Central memory CD8-positive, alpha-beta T cell (primary cell): ENCODE results near the gene ERRFI1.
"Not testable (repeated sequence)": the region's sequence is repeated elsewhere in the genome, so short reads cannot be mapped to it uniquely, and the experiment has no call there.

Source experiments
- ATAC-seq: fragments of 150-1000 bp; cut with Tn5 transposase; replicated peaks from 2 replicates; pipeline ENCODE4 v1.10.0; 2022; ENCODE audit warnings: mild to moderate bottlenecking, moderate FRiP score, moderate number of reproducible peaks; ENCODE audit not compliant: poor library complexity, severe bottlenecking; ENCODE audit errors: extremely low read depth
- DNase-seq, 2 donors: peaks; one replicate each; pipeline ENCODE4 v3.0.0; 2021; ENCODE audit warnings: low spot score in 2 of 2
- H3K27ac Mint-ChIP-seq: one replicate; pipeline ENCODE4 v1.8.0; 2022; ENCODE audit warnings: low read depth, mild to moderate bottlenecking, moderate library complexity, mixed read lengths
- H3K27me3 Mint-ChIP-seq: one replicate; pipeline ENCODE4 v1.8.0; 2022; ENCODE audit warnings: mixed read lengths
- H3K36me3 Mint-ChIP-seq: one replicate; pipeline ENCODE4 v1.8.0; 2022; ENCODE audit warnings: mild to moderate bottlenecking, moderate library complexity, mixed read lengths; ENCODE audit not compliant: insufficient read depth
- H3K4me1 Mint-ChIP-seq: one replicate; pipeline ENCODE4 v1.8.0; 2022; ENCODE audit warnings: mixed read lengths
- H3K4me3 Mint-ChIP-seq: one replicate; pipeline ENCODE4 v1.8.0; 2022; ENCODE audit warnings: mild to moderate bottlenecking, moderate library complexity, mixed read lengths
- H3K9me3 Mint-ChIP-seq: one replicate; pipeline ENCODE4 v1.8.0; 2022; ENCODE audit warnings: mixed read lengths

The ERRFI1 gene

DNA sequence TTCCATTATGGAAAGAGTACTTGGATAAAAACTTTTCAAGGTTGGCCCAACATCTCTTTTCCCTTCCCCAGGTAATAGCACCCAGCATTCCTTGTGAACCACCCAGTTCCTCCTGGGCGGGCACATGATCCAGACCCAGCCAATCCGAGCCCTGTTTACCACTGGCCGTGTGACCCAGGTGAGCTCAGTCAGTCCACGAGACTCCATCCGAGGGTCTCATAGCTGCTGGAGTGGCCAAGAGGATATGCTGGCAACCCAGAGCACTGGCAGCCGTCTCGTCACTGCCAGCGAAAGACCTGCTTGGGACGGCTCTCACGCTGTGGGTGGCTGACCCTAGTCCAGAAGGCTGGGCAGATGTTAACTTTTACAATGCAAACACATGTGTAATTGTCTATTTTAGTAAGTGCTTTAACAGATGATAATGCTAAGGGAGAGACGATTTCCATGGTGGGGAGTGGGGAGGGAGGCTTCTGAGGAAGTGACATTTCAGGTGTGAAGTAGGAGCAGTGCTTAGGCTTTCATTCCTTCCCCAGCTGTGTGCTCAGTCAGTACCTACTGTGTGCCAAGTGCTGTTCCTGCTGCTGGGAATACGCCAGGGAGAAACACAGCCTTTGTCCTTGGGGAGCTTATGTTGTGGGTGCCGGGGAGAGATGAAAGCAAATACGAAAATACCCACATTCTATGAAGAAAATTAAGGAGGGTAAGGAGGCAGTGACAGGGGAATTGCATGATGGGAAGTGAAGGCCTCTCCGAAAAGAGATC lies 40.1 kb downstream of the ERRFI1 start:
- Mint-ChIP-seq H3K27ac (peak overlapping the region; percentile 41), H3K4me3 (no peak overlapping the region), H3K27me3 (no peaks in the 10 kb centered on the region)

DNA sequence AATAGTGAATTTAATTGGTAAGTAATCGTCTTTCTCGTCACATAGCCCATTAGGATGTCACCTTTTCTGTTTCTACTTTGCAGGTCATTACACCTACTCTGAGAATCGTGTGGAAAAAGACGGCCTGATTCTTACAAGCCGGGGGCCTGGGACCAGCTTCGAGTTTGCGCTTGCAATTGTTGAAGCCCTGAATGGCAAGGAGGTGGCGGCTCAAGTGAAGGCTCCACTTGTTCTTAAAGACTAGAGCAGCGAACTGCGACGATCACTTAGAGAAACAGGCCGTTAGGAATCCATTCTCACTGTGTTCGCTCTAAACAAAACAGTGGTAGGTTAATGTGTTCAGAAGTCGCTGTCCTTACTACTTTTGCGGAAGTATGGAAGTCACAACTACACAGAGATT lies 41.3 kb downstream of the ERRFI1 start:
- Mint-ChIP-seq H3K36me3 (peaks cover 42% of the 10 kb centered on the region), H3K9me3 (peaks cover 1% of the 10 kb centered on the region)

More for the DNA sequence above, 40.1 kb downstream of the ERRFI1 start:
- ATAC-seq: no peak
- peaks cover 39% of the 10 kb centered on the region for H3K36me3 Mint-ChIP-seq
- H3K9me3 Mint-ChIP-seq: peaks cover 10% of the 10 kb centered on the region
- DNase-seq: no peak
- H3K4me1 Mint-ChIP-seq: peaks cover 14% of the 10 kb centered on the region

DNA sequence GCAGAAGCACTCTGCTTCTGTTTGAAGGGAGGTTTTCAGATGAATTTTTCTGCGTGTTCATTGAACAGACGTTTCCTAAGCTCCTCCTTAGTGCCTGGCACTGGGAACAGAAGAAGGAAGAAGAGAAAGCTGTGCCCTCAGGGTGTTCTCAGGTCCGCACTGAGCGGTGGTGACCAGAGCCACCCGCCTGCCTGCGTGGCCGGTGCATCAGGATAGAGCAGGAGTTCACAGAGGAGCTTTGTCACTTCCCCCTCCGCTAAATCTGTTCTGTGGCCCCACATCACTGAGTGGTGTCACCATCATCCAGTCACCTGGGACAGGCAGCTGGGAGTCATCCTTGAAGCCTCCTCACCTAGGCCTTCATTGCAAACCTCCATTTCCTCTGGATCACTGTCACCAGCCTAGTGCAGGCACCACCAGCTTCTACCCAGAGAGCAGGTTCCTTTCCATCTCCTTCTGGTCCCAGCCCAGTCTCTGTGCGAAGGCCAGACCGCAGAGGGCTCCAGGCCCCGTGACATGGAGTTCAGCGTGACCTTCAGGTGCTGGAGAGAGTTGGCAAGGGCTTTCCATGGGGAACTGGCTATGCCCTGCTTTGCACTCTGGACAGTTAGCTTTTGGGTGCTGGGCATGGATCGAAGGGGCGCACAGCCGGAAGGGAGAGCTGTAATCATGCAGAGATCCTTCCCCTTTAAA lies 42.9 kb downstream of the ERRFI1 start:
- Mint-ChIP-seq H3K36me3 (peaks cover 53% of the 10 kb centered on the region), H3K9me3 (no peaks in the 10 kb centered on the region), H3K27me3 (no peaks in the 10 kb centered on the region), H3K27ac (no peak overlapping the region), H3K4me3 (no peak overlapping the region), H3K4me1 (peaks cover 14% of the 10 kb centered on the region)
- DNase-seq (no peak), ATAC-seq (no peak)

More for the DNA sequence above, 41.3 kb downstream of the ERRFI1 start:
- no peak overlapping the region for H3K27ac Mint-ChIP-seq
- H3K4me3 Mint-ChIP-seq: no peak overlapping the region
- ATAC-seq: no peak
- H3K4me1 Mint-ChIP-seq: peaks cover 14% of the 10 kb centered on the region
- H3K27me3 Mint-ChIP-seq: no peaks in the 10 kb centered on the region
- DNase-seq: no peak

DNA sequence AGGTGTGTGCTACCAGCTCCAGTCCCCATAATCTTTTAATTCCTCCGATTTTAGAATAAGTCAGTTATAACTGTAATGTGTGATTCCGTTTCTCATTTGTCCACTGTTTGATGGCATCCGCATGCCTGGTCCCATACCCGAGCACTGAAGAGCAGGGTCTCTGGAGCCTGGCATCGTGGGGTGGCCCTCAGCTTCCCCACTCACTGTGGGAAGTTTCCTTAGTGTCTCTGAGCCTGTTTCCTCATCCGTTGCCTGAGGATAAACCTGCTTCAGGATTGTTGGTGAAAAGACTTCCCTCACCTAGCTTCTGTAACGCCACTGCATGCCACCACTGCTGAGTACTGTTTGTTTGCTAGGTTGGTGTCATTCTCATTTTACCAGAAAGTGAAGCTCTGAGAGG lies 45.1 kb downstream of the ERRFI1 start:
- Mint-ChIP-seq H3K27ac (no peak overlapping the region), H3K9me3 (no peaks in the 10 kb centered on the region), H3K36me3 (peaks cover 49% of the 10 kb centered on the region), H3K4me1 (peaks cover 14% of the 10 kb centered on the region), H3K4me3 (no peak overlapping the region), H3K27me3 (no peaks in the 10 kb centered on the region)
- DNase-seq (no peak), ATAC-seq (no peak)

DNA sequence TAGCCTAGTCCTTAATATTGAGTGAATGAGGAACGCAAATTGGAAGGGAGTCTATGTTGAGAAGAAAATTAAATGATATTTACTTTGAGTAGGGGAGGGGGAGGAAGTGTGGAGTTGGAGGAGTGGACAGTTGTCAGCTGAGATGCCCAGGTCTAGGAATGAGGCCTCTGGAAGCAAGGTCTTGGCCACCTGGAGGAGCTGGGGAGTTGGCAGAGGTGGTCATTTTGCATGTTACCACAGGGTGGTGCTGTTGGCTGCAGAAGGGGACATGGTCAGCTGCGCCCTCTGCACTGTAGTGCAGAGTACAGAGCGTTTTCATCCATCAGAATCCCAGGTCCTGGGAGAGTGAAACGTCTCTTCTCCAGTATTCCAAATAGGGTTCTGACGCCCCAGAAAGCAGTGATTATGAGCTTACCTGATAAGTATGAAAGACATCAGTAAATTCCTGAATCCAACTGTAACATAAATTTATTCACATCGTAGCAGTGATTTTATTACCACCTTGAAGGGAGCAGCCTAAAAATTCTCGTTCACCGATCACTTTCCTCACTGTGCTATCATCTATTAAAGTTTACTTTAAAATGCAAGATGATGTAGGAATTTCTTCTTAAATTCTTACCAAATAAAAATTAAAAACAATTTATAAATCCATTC lies 50.8 kb downstream of the ERRFI1 start:
- peaks cover 13% of the 10 kb centered on the region for H3K4me1 Mint-ChIP-seq
- no peaks in the 10 kb centered on the region for H3K9me3 Mint-ChIP-seq
- ATAC-seq: no peak
- H3K27me3 Mint-ChIP-seq: no peaks in the 10 kb centered on the region
- peak overlapping the region; percentile 68 for H3K27ac Mint-ChIP-seq
- H3K36me3 Mint-ChIP-seq: peaks cover 57% of the 10 kb centered on the region
- H3K4me3 Mint-ChIP-seq: no peak overlapping the region
- no peak for DNase-seq

DNA sequence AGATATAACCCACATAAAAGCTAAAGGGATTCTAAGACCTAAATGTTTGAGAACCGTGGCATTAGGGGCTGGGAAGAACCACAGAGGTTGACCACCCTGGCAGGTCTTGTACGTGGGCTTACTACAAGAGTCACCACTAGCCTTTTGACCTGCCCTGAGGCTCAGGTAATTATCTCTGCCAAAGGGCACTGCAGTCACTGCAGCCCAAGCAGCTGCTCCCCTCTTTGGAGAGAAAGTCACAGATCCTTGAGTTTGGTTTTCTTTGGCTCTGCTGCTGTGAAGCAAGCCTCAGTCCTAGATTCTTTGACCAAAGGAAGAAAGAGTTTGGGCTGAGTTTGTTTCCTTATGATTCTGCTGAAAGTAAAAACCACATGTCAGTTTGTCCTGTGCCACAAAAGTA lies 53.0 kb downstream of the ERRFI1 start:
- ATAC-seq (no peak), DNase-seq (no peak)
- H3K9me3 Mint-ChIP-seq: no peaks in the 10 kb centered on the region
- no peaks in the 10 kb centered on the region for H3K27me3 Mint-ChIP-seq
- H3K4me1 Mint-ChIP-seq: peaks cover 17% of the 10 kb centered on the region
- no peak overlapping the region for H3K27ac Mint-ChIP-seq
- peaks cover 54% of the 10 kb centered on the region for H3K36me3 Mint-ChIP-seq
- H3K4me3 Mint-ChIP-seq: no peak overlapping the region

DNA sequence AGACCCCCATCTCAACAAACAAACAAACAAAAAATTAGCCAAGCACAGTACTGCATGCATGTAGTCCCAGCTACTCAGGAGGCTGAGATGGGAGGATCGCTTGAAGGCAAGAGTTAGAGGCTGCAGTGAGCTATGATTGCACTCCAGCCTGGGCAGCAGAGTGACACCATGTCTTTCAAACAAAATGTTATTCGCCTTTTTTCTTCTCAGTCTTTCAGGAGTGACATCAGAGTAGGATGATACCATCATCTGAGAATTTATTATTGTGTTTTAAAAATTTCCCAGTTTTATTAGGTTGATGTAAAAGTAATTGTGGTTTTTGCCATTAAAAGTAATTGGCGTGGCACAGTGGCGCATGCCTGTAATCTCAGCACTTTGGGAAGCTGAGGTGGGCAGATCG lies 53.8 kb downstream of the ERRFI1 start:
- H3K9me3 Mint-ChIP-seq: no peaks in the 10 kb centered on the region
- H3K4me3 Mint-ChIP-seq: no peak overlapping the region
- no peaks in the 10 kb centered on the region for H3K27me3 Mint-ChIP-seq
- peaks cover 20% of the 10 kb centered on the region for H3K4me1 Mint-ChIP-seq
- peaks cover 55% of the 10 kb centered on the region for H3K36me3 Mint-ChIP-seq
- ATAC-seq (no peak), DNase-seq (no peak)
- no peak overlapping the region for H3K27ac Mint-ChIP-seq

DNA sequence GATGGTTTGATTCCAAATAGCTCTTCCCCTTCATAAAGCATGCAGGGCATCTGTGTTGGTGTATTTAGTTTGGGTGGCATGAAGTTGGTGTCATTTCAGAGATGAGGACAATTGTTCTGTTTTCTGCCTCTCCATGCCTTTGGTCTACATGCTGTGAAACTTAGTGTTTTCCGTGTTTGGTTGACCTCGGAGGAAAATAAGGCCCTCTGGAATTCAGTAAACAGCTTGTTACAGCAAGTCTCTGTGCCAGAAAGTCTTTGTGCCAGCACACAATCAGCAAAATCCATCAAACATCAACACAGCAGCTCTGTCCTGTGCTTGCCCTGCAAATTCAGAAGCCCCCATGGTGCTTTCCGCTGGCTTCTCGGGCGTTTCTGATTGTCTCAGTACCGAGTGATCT lies 55.1 kb downstream of the ERRFI1 start:
- peaks cover 31% of the 10 kb centered on the region for H3K4me1 Mint-ChIP-seq
- no peaks in the 10 kb centered on the region for H3K27me3 Mint-ChIP-seq
- H3K36me3 Mint-ChIP-seq: peaks cover 64% of the 10 kb centered on the region
- DNase-seq (no peak), ATAC-seq (no peak)
- H3K4me3 Mint-ChIP-seq: no peak overlapping the region
- H3K27ac Mint-ChIP-seq: no peak overlapping the region
- H3K9me3 Mint-ChIP-seq: no peaks in the 10 kb centered on the region

DNA sequence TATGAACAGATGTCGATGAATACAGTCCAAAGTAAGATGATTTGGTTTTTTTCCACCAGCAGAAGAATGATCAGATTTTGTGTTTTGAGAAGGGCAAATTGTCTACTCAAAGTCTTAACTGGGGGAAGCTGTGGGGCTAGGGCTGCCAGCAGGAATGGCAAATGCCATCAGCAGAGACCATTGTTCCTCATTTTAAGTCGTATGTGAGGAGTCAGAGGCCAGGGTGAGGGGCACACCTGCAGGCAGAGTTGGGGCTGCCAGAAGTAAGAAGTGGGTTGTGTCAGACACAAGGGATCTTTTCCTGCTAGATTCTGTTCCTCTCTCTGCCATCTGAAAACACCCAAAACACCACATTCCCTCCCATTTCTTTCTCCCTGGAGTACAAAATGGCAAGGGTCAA lies 55.9 kb downstream of the ERRFI1 start:
- Mint-ChIP-seq H3K36me3 (peaks cover 67% of the 10 kb centered on the region), H3K27me3 (no peaks in the 10 kb centered on the region), H3K9me3 (no peaks in the 10 kb centered on the region), H3K27ac (no peak overlapping the region), H3K4me1 (peaks cover 36% of the 10 kb centered on the region), H3K4me3 (no peak overlapping the region)
- DNase-seq (no peak), ATAC-seq (no peak)

DNA sequence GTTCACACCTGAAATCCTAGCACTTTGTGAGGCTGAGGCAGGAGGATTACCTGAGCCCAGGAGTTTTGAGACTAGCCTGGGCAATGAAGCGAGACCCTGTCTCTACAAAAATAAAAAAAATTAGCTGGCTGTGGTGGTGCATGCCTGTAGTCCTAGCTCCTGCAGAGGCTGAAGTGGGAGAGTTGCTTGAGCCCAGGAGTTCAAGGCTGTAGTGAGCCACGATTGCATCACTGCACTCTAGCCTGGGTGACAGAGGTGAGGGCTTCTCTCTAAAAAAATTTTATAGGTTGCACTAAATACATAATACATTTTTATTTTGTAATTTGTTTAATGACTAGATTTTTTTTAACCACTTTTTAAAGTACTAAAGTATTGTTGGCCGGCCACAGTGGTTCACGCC lies 58.5 kb downstream of the ERRFI1 start:
- no peak for ATAC-seq
- Mint-ChIP-seq H3K27me3 (no peaks in the 10 kb centered on the region), H3K27ac (peak overlapping the region; percentile 59), H3K36me3 (peaks cover 77% of the 10 kb centered on the region), H3K4me1 (peaks cover 50% of the 10 kb centered on the region), H3K4me3 (no peak overlapping the region), H3K9me3 (no peaks in the 10 kb centered on the region)
- DNase-seq: no peak

DNA sequence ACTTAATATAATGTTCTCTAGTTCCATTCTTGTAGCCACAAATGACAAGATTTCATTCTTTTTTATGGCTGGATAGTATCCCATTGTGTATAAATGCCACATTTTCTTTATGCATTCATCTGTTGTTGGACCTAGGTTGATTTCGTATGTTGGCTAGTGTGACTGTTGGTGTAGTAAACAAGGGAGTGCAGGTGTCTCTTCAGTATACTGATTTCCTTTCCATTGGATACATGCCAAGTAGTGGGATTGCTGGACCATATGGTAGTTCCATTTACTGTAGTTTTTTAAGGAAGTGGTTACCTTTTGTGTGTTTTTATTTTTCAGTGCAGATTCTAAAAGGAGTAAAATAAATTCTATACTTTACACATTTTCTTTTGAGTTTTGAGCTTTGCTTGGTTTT lies 58.9 kb downstream of the ERRFI1 start:
- Mint-ChIP-seq H3K36me3 (peaks cover 76% of the 10 kb centered on the region), H3K27ac (peak overlapping the region; percentile 59), H3K9me3 (no peaks in the 10 kb centered on the region), H3K27me3 (no peaks in the 10 kb centered on the region), H3K4me1 (peaks cover 53% of the 10 kb centered on the region), H3K4me3 (peak overlapping the region; percentile 17)
- DNase-seq (no peak), ATAC-seq (no peak)

DNA sequence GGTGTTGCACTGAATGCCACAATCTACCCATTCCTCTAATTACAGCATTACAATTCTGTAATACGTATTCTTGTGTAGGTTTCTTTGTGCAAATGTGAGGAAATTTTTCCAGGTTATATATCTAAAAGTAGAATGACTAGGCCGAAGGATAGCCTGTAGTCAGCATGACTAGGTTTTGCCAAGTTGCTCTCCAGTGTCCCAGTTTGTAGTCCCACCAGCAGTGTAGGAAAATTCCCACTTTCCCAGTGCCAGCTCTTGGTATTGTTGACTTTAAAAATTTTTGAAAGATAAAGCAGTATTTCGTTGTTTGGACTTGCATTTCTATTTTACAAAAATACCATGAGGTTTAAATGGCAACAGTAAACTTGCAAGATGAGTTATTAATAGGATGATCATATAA lies 61.6 kb downstream of the ERRFI1 start:
- DNase-seq (no peak), ATAC-seq (no peak)
- Mint-ChIP-seq H3K27me3 (no peaks in the 10 kb centered on the region), H3K36me3 (peaks cover 67% of the 10 kb centered on the region), H3K4me3 (no peak overlapping the region), H3K9me3 (no peaks in the 10 kb centered on the region), H3K4me1 (peaks cover 67% of the 10 kb centered on the region), H3K27ac (peak overlapping the region; percentile 99)

DNA sequence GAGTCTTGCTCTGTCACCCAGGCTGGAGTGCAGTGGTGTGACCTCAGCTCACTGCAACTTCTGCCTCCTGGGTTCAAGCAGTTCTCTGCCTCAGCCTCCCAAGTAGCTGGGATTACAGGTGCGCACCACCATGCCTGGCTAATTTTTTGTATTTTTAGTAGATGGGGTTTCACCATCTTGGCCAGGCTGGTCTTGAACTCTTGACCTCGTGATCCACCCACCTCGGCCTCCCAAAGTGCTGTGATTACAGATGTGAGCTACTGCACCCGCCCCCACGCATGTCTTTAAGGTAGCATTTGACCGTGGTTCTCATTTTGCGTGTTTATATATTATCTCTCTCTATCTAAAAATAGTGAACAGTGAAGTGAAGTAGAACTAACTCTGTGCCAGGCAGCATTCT lies 62.3 kb downstream of the ERRFI1 start:
- Mint-ChIP-seq H3K36me3 (peaks cover 61% of the 10 kb centered on the region), H3K27ac (peak overlapping the region; percentile 99), H3K4me1 (peaks cover 67% of the 10 kb centered on the region), H3K4me3 (peak overlapping the region; percentile 93)
- not testable (repeated sequence) for DNase-seq, H3K27me3 Mint-ChIP-seq, H3K9me3 Mint-ChIP-seq, ATAC-seq
